H9 (cell line): ENCODE measurements around the gene SERPING1. TPM values are rescaled to one million over a fixed set of nuclear protein-coding genes. Genes with fewer than 3 reads are reported as not detected.

ENCODE experiments used
- DNase-seq: peaks from one replicate; pipeline ENCODE4 v3.0.0-alpha.2; 2017
- H2AFZ ChIP-seq: one replicate; pipeline ENCODE4 v1.6.1; 2013; ENCODE audit warnings: mild to moderate bottlenecking, low read length, control low read depth, moderate library complexity
- H2AK5ac ChIP-seq: 2 replicates; pipeline ENCODE4 v1.6.1; 2013; ENCODE audit warnings: low read length, control low read depth, mixed read lengths; ENCODE audit not compliant: insufficient read length
- H2BK120ac ChIP-seq: one replicate; pipeline ENCODE4 v1.6.1; 2013; ENCODE audit warnings: low read depth, mild to moderate bottlenecking, low read length, control low read depth, inconsistent platforms; ENCODE audit not compliant: poor library complexity, severe bottlenecking
- H2BK12ac ChIP-seq: 2 replicates; pipeline ENCODE4 v1.6.1; 2013; ENCODE audit warnings: low read length, control low read depth, mixed read lengths, low read depth; ENCODE audit not compliant: insufficient read length
- H2BK15ac ChIP-seq: 2 replicates; pipeline ENCODE4 v1.6.1; 2013; ENCODE audit warnings: low read depth, low read length, control low read depth
- H2BK20ac ChIP-seq: one replicate; pipeline ENCODE4 v1.6.1; 2013; ENCODE audit warnings: low read depth, mild to moderate bottlenecking, low read length, control low read depth, inconsistent platforms; ENCODE audit not compliant: poor library complexity, severe bottlenecking
- H2BK5ac ChIP-seq: 2 replicates; pipeline ENCODE4 v1.6.1; 2013; ENCODE audit warnings: low read length, control low read depth, mixed read lengths; ENCODE audit not compliant: insufficient read length
- H3K14ac ChIP-seq: 2 replicates; pipeline ENCODE4 v1.6.1; 2013; ENCODE audit warnings: low read length, control low read depth; ENCODE audit not compliant: insufficient read depth
- H3K18ac ChIP-seq: 2 replicates; pipeline ENCODE4 v1.6.1; 2013; ENCODE audit warnings: low read depth, mild to moderate bottlenecking, mixed read lengths, low read length, control low read depth; ENCODE audit not compliant: insufficient read length
- H3K23ac ChIP-seq: 2 replicates; pipeline ENCODE4 v1.6.1; 2013; ENCODE audit warnings: low read length, control low read depth, mixed read lengths, low read depth; ENCODE audit not compliant: insufficient read length
- H3K23me2 ChIP-seq: 2 replicates; pipeline ENCODE4 v1.6.1; 2013; ENCODE audit warnings: low read depth, mild to moderate bottlenecking, mixed read lengths, low read length, control low read depth; ENCODE audit not compliant: insufficient read length, poor library complexity, severe bottlenecking
- H3K27ac ChIP-seq: 2 replicates; pipeline ENCODE4 v1.5.1; 2013; ENCODE audit warnings: low read length, control low read depth, mixed read lengths, low read depth; ENCODE audit not compliant: insufficient read length
- H3K27me3 ChIP-seq: 2 replicates; pipeline ENCODE4 v1.6.1; 2013; ENCODE audit warnings: low read length, control low read depth, inconsistent platforms; ENCODE audit not compliant: insufficient read depth
- H3K4ac ChIP-seq: 2 replicates; pipeline ENCODE4 v1.6.1; 2013; ENCODE audit warnings: low read depth, mild to moderate bottlenecking, control low read depth, inconsistent platforms, low read length, moderate library complexity
- H3K4me1 ChIP-seq: 2 replicates; pipeline ENCODE4 v1.6.1; 2013; ENCODE audit warnings: low read length, control low read depth, inconsistent platforms; ENCODE audit not compliant: insufficient read depth
- H3K4me2 ChIP-seq: 2 replicates; pipeline ENCODE4 v1.6.1; 2013; ENCODE audit warnings: low read length, control low read depth, mixed read lengths; ENCODE audit not compliant: insufficient read length, insufficient read depth
- H3K56ac ChIP-seq: 2 replicates; pipeline ENCODE4 v1.6.1; 2013; ENCODE audit warnings: low read depth, mild to moderate bottlenecking, mixed read lengths, low read length, control low read depth; ENCODE audit not compliant: insufficient read length
- H3K79me1 ChIP-seq: 2 replicates; pipeline ENCODE4 v1.6.1; 2013; ENCODE audit warnings: low read depth, mild to moderate bottlenecking, moderate library complexity, low read length, control low read depth, inconsistent platforms; ENCODE audit not compliant: insufficient read depth, poor library complexity, severe bottlenecking
- H3K79me2 ChIP-seq: 2 replicates; pipeline ENCODE4 v1.6.1; 2013; ENCODE audit warnings: low read length, control low read depth, inconsistent platforms; ENCODE audit not compliant: insufficient read depth
- H3K9ac ChIP-seq: 2 replicates; pipeline ENCODE4 v1.6.1; 2013; ENCODE audit warnings: low read length, control low read depth, mixed read lengths; ENCODE audit not compliant: insufficient read length; ENCODE audit errors: extremely low read depth
- H3K9me3 ChIP-seq: one replicate; pipeline ENCODE4 v1.6.1; 2013; ENCODE audit warnings: low read depth, low read length, inconsistent platforms; ENCODE audit not compliant: control insufficient read depth
- H3T11ph ChIP-seq: one replicate; pipeline ENCODE4 v1.6.1; 2013; ENCODE audit warnings: mild to moderate bottlenecking, low read length, control low read depth, inconsistent platforms
- H4K20me1 ChIP-seq: one replicate; pipeline ENCODE4 v1.6.1; 2013; ENCODE audit not compliant: control insufficient read depth, insufficient read length, insufficient read depth
- H4K5ac ChIP-seq: 2 replicates; pipeline ENCODE4 v1.6.1; 2013; ENCODE audit warnings: low read depth, mild to moderate bottlenecking, mixed read lengths, low read length, control low read depth; ENCODE audit not compliant: insufficient read length
- H4K8ac ChIP-seq: replicated peaks from 2 replicates; pipeline ENCODE4 v1.6.1; 2013; ENCODE audit warnings: low read length, control low read depth, mixed read lengths, low read depth; ENCODE audit not compliant: insufficient read length
- H4K91ac ChIP-seq: 2 replicates; pipeline ENCODE4 v1.6.1; 2013; ENCODE audit warnings: low read depth, mild to moderate bottlenecking, moderate library complexity, mixed read lengths, low read length, control low read depth; ENCODE audit not compliant: insufficient read length
- H3K27ac Mint-ChIP-seq, 3 experiments: 2 replicates in 2 of 3; 3 replicates in 1 of 3; pipeline ENCODE4 v1.8.0; 2020 to 2021; ENCODE audit warnings: mixed read lengths in 3 of 3, mild to moderate bottlenecking in 1 of 3, moderate library complexity in 1 of 3
- H3K27me3 Mint-ChIP-seq: 2 replicates; pipeline ENCODE4 v1.8.0; 2021; ENCODE audit warnings: low read depth, mild to moderate bottlenecking, moderate library complexity, mixed read lengths
- H3K36me3 Mint-ChIP-seq, 3 experiments: 2 replicates in 2 of 3; 3 replicates in 1 of 3; pipeline ENCODE4 v1.8.0; 2020 to 2021; ENCODE audit warnings: low read depth in 3 of 3, mixed read lengths in 3 of 3; ENCODE audit not compliant: insufficient read depth in 1 of 3
- H3K4me1 Mint-ChIP-seq, 2 experiments: 2 replicates each; pipeline ENCODE4 v1.8.0; 2020; ENCODE audit warnings: mixed read lengths in 2 of 2
- H3K4me3 Mint-ChIP-seq, 2 experiments: 2 replicates in 1 of 2; 3 replicates in 1 of 2; pipeline ENCODE4 v1.8.0; 2020 to 2021; ENCODE audit warnings: mild to moderate bottlenecking in 2 of 2, mixed read lengths in 2 of 2, moderate library complexity in 1 of 2
- H3K9me3 Mint-ChIP-seq, 2 experiments: 2 replicates in 1 of 2; 3 replicates in 1 of 2; pipeline ENCODE4 v1.8.0; 2020; ENCODE audit warnings: mild to moderate bottlenecking in 2 of 2, mixed read lengths in 2 of 2, moderate library complexity in 1 of 2
- CTCF ChIP-seq: fragments of 200-600 bp; sonication (generic); conservative IDR thresholded peaks from 3 replicates; pipeline ENCODE4 v1.8.0; 2021; ENCODE audit warnings: antibody characterized with exemption, mild to moderate bottlenecking
- WGBS: extraction: QIAGEN DNeasy Blood & Tissue Kit; methylation state at CpG from one replicate; pipeline ENCODE4 v1.1.7; 2013; ENCODE audit warnings: missing lambda C conversion rate, low lambda C conversion rate, mixed read lengths; ENCODE audit not compliant: insufficient read length; ENCODE audit errors: extremely low coverage; 5-methylcytosine and 5-hydroxymethylcytosine counted together
- total RNA-seq: library from RNA; stranded (reverse); gene quantifications from 2 replicates; pipeline ENCODE4 v1.2.1, GENCODE V29; 2021

Gene SERPING1
- total RNA-seq, 1 experiment from 2014 or later = 35.2 TPM

- no peak overlapping the region for H3K27ac Mint-ChIP-seq
- peaks cover 14% of the 10 kb centered on the region for H3K4me1 ChIP-seq
- H3K36me3 Mint-ChIP-seq = peaks cover 0 to 8% (median 5%) of the 10 kb centered on the region in 3 experiments; a peak in 2 of 7 replicates
- no peak overlapping the region for H4K8ac ChIP-seq
- H3K18ac ChIP-seq = no peak overlapping the region
- no CpG with 5 or more reads among the region's 5 CpGs for WGBS
- H2BK5ac ChIP-seq = no peak overlapping the region
- H3K4me2 ChIP-seq = peak overlapping the region; percentile 51
- H3T11ph ChIP-seq = no peak overlapping the region
- H2BK12ac ChIP-seq = no peak overlapping the region
- no peak overlapping the region for H4K5ac ChIP-seq
- no peak overlapping the region for H2BK20ac ChIP-seq
- no peak overlapping the region for H3K27ac ChIP-seq
- H3K27me3 Mint-ChIP-seq = peaks cover 45% of the 10 kb centered on the region
- peaks cover 16% of the 10 kb centered on the region for H3K23me2 ChIP-seq
- no peak overlapping the region for H2AFZ ChIP-seq
- no peaks in the 10 kb centered on the region for H4K20me1 ChIP-seq
- H2AK5ac ChIP-seq = no peak overlapping the region
- H2BK15ac ChIP-seq = no peak overlapping the region
- no peak overlapping the region for H3K14ac ChIP-seq
- no peak for DNase-seq
- H3K4me1 Mint-ChIP-seq = peaks cover 59 to 79% of the 10 kb centered on the region in 2 experiments
- no peak overlapping the region for H2BK120ac ChIP-seq
- no peaks in the 10 kb centered on the region; the same call in 1 of the 2 replicates for H3K27me3 ChIP-seq
- TF ChIP-seq CTCF = no peak
- no peak overlapping the region for H3K9ac ChIP-seq
- H3K4ac ChIP-seq = no peak overlapping the region
- H3K9me3 ChIP-seq = no peaks in the 10 kb centered on the region
- H3K4me3 Mint-ChIP-seq = peak overlapping the region; percentile 62 to 83
- H3K79me1 ChIP-seq = no peaks in the 10 kb centered on the region
- H3K23ac ChIP-seq = no peak overlapping the region
- no peak overlapping the region for H4K91ac ChIP-seq
- H3K9me3 Mint-ChIP-seq = no peaks in the 10 kb centered on the region
- H3K56ac ChIP-seq = no peak overlapping the region
- H3K79me2 ChIP-seq = no peaks in the 10 kb centered on the region
These were observed 53.2 kb downstream of the SERPING1 start for GRCh38 chr11:57650739-57651090.
